ENCODE results near the gene PSG2. TPM values are rescaled to one million over a fixed set of nuclear protein-coding genes. Genes with fewer than 3 reads are reported as not detected.
"Not testable (repeated sequence)": the region's sequence is repeated elsewhere in the genome, so short reads cannot be mapped to it uniquely, and the experiment has no call there.

The PSG2 gene
- polyA plus RNA-seq, 3 donors = 0.25 TPM; not detected in 2

DNA sequence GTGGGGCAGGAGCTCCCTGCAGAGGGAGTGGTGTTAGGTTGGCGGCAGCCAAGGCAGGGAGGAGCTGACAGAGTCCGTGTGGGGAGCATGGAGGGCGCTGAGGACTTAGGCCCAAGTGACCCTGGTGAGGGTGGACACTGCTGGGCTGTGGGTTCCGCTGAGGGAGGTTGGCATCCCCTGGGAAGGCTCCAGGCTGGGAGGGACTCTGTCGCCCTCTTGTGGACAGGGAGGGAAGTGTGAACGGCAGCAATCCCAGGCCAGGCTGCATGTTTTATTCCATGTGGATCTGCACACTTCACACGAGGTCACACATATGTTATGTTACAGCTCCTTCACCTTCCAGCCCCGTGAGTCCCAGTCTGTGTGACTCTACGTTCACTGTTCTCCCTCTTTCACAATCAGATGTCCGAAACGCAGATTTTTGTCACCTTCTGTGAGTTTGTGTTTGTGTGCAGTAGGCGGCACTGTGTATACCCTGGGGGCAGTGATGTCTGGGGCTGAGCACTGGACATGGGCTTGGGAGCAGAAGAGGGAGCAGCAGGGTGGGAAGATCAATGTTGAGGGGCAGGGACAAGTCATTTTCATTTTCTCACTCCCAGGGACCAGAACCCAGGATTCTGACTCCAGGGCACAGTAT lies 1.8 kb upstream of the PSG2 start:
- peak in 1 of 11 donors; percentile 0 for DNase-seq (ENCODE audit: extremely low read depth in 1 of 11, low read depth in 9 of 11, low spot score in 4 of 11)

DNA sequence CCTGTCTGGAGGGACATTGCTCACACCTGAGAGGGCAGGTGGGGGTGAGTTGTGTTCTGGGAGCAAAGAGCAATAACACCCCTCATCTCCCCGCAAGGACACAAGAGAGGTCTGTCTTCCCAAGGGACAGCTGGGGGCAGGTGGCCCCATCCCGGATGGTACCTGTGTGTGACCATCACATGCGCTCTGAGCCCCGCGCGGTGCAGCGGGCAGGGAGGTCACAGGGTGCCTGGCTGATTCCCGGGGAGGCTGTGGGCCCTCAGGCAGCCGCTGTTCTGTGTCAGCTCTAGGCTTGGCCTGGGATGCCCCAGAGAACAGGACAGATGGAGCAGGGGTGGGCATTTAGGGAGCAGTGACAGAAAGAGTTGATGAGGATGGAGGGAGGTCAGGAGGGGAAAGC lies 1.2 kb upstream of the PSG2 start:
- not testable (repeated sequence) for DNase-seq (ENCODE audit: extremely low read depth in 1 of 11, low read depth in 9 of 11, low spot score in 4 of 11)

DNA sequence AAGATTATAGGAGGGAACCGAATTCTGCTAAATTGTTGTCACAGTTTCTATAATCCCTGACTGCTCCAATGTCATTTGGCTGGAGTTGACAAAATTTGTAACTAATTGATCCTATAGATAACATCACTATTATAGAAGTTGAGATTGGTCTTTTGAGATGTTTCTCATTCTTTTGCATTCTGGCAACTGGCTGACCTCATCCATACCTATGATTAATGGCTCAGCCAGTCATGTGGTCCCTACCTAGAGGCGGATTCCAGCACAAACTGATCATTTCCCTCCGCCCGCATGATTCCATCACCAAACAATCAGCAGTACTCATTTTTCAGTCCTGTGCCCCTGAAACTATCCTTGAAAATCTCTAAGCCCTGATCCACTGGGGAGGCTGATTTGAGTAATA lies 4.2 kb downstream of the PSG2 start:
- no peak for DNase-seq (ENCODE audit: extremely low read depth in 1 of 11, low read depth in 9 of 11, low spot score in 4 of 11)

DNA sequence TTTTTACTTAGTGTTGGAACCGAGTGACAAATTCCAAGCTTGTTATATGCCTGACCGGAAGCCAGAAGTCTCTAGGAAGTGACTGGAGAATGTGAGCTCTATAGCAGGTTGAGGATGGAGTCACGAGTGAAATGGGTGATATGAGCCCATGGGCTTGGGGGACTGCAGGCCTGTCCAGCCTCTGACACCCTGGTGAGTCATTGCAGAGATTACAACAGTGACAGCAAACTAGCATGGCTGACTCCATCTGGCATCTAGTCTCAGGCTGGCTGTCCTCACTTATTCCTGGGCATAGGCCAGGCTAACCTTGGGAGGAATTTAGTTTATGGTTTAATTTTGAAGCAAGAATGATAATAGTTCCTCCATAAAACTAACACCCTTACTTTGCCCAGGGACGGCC lies 4.6 kb downstream of the PSG2 start:
- not testable (repeated sequence) for DNase-seq (ENCODE audit: extremely low read depth in 1 of 11, low read depth in 9 of 11, low spot score in 4 of 11)

DNA sequence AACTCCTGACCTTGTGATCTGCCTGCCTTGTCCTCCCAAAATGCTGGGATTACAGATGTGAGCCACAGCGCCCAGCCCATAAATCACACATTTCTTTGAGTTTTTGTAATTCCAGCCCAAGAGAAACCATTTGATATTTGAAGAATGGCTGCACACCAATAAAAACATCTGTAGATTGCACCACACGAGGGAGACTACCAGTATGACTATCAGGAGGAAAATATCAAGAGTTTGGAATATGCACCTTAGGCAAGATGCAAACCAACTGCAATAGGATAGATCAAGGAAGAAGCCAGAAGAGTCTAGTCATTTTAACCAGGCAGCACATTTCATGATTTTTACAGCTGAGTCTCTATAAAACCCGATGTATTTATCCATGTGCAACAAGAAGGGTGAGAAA lies 20.1 kb downstream of the PSG2 start:
- DNase-seq (ENCODE audit: extremely low read depth in 1 of 11, low read depth in 9 of 11, low spot score in 4 of 11) = not testable (repeated sequence)

DNA sequence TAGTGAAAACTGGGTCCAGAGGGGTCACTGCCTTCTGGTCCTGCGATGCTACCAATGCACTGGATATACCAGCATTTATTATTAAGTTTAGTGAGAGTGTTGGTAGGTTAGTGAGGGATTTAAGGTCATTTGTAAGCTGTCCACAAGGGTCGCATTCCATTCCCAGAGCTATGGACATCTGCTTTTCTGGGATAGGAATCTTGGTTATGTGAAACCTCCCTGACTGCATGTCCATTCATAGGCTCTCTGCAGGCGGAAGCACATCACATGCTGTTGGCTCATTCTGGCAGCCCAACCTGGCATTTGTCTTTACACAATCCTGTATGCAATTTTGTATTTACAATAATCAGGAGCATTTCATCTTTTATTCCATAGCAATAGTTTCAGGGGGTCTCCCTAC lies 21.2 kb downstream of the PSG2 start:
- not testable (repeated sequence) for DNase-seq (ENCODE audit: extremely low read depth in 1 of 11, low read depth in 9 of 11, low spot score in 4 of 11)

DNA sequence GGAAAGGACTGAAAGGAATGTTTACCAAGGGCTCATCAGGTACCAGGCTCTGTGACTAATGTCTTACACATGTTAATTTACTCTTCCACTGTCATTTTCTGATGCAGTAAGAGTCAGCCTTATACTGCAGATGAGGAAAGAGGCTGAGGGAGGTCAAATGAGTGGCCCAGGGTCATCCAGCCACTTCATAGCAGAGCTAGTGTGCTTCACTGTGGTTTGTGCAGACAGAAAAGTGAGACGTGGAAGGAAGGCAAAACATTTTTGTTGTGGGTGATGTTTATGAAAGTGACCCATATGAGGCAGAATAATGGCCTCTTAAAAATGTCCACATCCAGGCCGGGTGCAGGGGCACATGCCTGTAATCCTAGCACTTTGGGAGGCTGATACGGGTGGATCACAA lies 22.2 kb downstream of the PSG2 start:
- DNase-seq (ENCODE audit: extremely low read depth in 1 of 11, low read depth in 9 of 11, low spot score in 4 of 11) = not testable (repeated sequence)

DNA sequence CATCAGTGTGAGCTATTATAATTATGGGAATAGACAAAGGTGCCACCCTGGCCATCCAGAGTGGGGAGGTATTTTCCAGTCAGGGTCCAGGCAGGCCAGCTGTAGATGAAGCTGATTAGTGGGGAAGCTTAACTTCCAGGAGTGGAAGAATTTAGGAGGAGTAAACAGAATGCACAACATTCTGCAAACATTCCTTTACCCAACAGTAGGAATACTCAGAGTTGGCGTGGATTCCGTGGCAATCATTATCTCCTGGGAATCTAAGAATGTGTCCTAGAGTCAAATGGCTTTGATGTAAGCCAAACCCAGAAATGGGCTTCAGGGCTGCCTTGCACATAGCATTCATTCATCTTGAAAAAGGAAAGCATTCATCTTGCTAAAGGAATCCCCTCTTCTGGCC lies 23.0 kb downstream of the PSG2 start:
- DNase-seq (ENCODE audit: extremely low read depth in 1 of 11, low read depth in 9 of 11, low spot score in 4 of 11) = not testable (repeated sequence)

DNA sequence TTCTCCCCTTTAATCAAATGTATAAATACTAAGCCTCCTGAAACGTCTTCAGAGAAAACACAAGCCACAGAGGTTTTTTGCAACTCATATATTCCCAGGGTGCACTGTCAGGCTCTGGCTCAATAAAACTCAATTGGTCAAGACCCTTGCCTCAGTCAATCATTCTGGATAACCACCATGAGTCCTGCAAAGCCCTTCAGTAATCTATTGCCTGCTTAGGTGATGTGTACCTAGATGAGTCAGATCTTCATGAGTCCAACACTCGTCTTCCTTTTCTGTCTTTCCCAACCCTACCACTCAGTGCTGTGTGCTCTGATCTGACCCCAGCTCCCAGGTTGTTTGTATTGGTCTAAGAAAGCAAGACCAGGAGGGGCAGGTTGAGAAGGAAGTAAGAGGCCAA lies 24.1 kb downstream of the PSG2 start:
- not testable (repeated sequence) for DNase-seq (ENCODE audit: extremely low read depth in 1 of 11, low read depth in 9 of 11, low spot score in 4 of 11)

DNA sequence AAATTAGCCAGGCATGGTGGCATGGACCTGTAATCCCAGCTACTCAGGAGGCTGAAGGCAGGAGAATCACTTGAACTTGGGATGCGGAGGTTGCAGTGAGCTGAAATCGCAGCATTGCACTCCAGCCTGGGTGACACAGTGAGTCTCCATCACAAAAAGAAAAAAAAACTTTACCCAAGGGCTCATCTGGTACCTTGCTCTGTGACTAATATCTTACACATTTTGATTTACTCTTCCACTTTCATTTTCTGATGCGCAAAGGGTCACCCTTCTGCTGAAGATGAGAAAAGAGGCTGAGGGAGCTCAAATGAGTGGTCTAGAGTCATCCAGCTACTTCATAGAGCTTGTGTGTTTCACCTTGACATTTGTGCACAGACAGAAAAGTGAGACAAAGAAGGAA lies 34.5 kb downstream of the PSG2 start:
- not testable (repeated sequence) for DNase-seq (ENCODE audit: extremely low read depth in 1 of 11, low read depth in 9 of 11, low spot score in 4 of 11)

DNA sequence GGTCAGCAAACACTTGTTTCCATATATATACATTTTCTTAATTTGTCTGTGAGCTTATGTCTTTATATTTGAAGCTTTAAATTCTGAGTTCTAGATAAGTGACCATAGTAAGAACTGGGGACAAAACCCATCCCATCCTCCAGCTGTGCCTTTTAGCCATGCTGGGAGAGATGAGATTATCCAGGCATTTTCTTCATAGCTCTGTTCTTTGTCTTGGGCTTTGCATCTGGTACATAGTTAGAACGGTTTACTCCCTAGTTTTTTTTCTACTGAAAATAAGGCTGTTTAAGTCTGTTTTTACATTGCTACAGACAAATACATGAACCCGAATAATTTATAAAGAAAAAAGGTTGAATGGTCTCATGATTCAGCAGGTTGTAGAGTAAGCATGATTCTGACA lies 35.9 kb downstream of the PSG2 start:
- not testable (repeated sequence) for DNase-seq (ENCODE audit: extremely low read depth in 1 of 11, low read depth in 9 of 11, low spot score in 4 of 11)

DNA sequence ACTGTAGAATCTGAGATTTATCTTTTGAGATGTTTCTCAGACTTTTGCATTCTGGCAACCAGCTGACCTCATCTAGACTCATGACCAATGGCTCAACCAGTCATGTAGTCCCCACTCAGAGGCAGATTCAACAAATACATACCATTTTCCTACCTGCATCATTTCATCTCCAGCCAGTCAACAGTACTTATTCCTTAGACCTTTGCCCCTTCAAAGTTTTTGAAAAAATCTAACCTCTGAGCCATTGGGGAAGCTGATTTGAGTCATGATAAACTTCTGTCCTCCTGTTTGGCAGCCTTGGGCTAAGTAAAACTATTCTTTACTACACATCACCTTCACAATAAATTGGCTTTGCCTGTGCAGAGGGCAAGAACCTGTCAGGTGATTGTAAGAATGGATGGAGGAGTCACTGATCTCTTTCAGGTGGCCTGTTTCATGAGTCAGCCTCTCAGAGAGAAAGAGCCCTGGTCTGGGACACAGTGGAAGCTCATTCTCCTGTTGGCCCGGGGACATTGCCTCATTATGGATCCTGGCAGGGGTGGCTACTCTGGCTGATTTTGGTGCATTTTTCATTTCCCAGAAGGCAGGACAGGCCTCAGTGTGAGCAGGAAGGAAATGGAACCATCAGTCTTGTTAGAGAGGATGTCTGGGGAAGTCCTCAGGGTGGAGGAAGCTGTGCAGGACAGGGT lies 38.9 kb downstream of the PSG2 start:
- DNase-seq (ENCODE audit: extremely low read depth in 1 of 11, low read depth in 9 of 11, low spot score in 4 of 11) = not testable (repeated sequence)

DNA sequence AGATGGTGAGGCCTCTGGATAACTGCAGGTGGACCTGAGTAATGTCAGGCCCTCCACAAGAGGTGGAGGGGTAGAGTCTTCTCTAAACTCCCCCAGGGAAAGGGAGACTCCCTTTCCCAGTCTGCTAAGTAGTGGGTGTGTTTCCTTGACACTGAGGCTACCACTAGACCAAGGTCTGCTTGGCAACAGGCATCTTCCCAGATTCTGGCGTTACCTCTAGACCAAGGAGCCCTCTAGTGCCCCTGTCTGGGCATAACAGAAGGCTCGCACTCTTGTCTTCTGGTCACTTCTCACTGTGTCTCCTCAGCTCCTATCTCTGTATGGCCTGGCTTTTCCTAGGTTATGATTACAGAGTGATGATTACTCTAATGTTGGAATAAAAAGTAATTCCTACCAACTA lies 50.9 kb downstream of the PSG2 start:
- not testable (repeated sequence) for DNase-seq (ENCODE audit: extremely low read depth in 1 of 11, low read depth in 9 of 11, low spot score in 4 of 11)

DNA sequence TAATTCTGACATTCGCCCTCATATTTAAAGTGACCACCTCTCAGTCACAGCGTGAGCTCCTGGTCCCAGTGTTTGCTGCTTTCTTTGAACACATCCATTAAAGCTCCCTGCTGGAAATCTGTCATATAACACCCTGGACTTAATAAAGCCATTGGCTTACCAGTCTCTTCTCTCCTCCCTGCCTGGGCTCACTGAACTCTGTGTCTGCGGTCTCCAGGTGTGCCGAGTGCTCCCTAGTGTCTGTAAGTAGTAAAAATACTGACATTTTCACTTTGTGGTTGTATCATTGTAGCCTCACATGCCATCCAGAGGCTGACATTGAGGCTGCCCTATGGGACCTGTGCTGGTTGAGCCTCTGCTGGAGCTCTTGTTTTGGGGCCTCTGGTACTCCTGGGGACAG lies 53.6 kb downstream of the PSG2 start:
- DNase-seq (ENCODE audit: extremely low read depth in 1 of 11, low read depth in 9 of 11, low spot score in 4 of 11) = no peak

DNA sequence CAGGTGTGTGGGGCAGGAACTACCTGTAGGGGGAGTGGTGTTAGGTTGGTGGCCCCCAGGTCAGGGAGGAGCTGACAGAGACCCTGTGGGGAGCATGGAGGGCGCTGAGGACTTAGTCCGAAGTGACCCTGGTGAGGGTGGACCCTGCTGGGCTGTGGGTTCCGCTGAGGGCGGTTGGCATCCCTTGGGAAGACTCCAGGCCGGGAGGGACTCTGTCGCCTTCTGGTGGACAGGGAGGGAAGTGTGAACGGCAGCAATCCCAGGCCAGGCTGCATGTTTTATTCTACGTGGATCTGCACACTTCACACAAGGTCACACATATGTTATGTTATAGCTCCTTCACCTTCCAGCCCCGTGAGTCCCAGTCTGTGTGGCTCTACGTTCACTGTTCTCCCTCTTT lies 54.5 kb downstream of the PSG2 start:
- not testable (repeated sequence) for DNase-seq (ENCODE audit: extremely low read depth in 1 of 11, low read depth in 9 of 11, low spot score in 4 of 11)

DNA sequence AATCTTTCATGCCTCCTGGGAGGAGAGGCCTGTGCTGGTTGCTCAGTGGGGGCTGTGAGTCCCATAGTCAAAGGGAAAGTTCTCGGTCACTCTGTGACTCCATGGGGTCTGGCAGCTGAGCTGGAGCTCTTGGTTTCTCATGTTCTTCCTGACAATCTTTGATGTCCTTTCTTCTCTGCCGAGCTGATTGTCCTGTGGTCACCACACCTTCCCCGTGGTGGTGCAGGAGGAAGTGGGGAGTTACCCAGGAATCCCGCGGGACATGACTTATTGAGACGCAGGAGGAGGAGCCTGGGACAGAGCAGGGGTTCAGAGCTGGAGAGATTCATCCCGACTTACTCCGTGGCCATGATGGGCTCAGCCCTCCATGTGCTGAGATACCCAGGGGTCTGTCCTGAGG lies 55.4 kb downstream of the PSG2 start:
- not testable (repeated sequence) for DNase-seq (ENCODE audit: extremely low read depth in 1 of 11, low read depth in 9 of 11, low spot score in 4 of 11)

DNA sequence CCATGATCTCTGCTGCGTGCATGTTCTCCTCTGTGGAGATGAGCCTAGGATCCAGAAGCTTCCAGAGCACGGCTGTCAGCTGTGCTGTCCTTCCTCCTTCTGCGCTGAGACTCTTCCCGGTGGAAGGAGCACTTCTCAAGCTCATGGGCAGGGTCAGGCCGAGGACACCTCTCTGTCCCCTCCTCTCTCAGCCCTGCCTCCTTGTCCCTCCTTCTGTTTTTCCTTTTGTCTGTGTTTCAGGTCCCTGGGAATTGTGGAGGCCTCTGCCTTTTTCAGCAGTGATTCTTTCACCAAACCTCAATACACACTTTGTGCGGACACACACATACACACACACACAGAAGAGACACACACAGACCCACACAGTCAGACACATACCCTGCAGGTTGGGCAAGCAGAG lies 56.1 kb downstream of the PSG2 start, which contains the start of gene PSG11:
TSS of gene PSG11 (minus strand) at position 101 of the 400 bp plus-strand sequence. CDS start at position 4, 97 bp downstream.
- not testable (repeated sequence) for DNase-seq (ENCODE audit: extremely low read depth in 1 of 11, low read depth in 9 of 11, low spot score in 4 of 11)

DNA sequence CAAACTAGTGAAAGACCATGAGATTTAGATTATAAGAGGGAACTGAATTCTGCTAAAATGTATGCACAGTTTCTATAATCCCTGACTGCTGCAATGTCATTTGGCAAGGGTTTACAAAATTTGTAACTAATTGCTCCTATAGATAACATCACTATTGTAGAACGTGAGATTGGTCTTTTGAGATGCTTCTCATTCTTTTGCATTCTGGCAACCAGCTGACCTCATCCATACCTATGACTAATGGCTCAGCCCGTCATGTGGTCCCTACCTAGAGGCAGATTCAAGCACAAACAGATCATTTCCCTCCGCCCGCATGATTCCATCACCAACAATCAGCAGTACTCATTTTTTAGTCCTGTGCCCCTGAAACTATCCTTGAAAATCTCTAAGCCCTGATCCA lies 60.4 kb downstream of the PSG2 start:
- DNase-seq (ENCODE audit: extremely low read depth in 1 of 11, low read depth in 9 of 11, low spot score in 4 of 11) = not testable (repeated sequence)

DNA sequence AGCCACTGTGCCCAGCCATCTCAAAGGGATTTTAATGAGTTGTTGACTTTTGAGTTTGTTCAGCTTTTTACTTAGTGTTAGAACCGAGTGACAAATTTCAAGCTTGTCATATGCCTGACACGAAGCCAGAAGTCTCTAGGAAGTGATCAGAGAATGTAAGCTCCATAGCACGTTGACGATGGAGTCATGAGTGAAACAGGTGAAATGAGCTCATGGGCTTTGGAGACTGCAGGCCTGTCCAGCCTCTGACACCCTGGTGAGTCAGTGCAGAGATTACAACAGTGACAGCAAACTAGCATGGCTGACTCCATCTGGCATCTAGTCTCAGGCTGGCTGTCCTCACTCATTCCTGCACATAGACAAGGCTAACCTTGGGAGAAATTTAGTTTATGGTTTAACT lies 60.9 kb downstream of the PSG2 start:
- DNase-seq (ENCODE audit: extremely low read depth in 1 of 11, low read depth in 9 of 11, low spot score in 4 of 11) = not testable (repeated sequence)

DNA sequence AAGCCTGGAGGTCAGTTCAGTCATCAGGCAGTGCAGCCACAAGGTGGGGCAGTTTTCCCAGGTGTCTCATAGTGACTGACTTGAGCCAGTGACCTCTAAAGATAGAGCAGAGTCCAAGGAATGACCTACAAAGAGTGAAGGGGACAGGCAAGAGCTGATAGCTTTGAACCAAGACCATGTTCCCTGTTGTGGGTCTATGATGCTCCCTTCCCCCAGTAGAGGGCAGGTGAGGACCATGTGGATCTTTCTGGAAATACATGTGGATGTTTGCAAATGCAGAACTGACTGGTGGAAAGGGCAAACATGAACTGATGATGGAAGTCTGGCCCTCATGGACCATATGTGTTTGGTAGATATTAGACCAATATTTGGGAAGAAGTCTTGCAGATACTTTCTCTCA lies 62.9 kb downstream of the PSG2 start:
- peak in 1 of 11 donors; percentile 3 for DNase-seq (ENCODE audit: extremely low read depth in 1 of 11, low read depth in 9 of 11, low spot score in 4 of 11)

Measured in renal cortex interstitium (tissue), 11 donors.